GM18907 (cell line): ENCODE data around the gene MLKL.

Source experiments
- ATAC-seq: cut with Tn5 transposase; IDR thresholded peaks from one replicate; pipeline ENCODE4 v1.9.1; 2021; ENCODE audit warnings: mild to moderate bottlenecking, moderate library complexity; ENCODE audit not compliant: unreplicated experiment

The MLKL gene

DNA sequence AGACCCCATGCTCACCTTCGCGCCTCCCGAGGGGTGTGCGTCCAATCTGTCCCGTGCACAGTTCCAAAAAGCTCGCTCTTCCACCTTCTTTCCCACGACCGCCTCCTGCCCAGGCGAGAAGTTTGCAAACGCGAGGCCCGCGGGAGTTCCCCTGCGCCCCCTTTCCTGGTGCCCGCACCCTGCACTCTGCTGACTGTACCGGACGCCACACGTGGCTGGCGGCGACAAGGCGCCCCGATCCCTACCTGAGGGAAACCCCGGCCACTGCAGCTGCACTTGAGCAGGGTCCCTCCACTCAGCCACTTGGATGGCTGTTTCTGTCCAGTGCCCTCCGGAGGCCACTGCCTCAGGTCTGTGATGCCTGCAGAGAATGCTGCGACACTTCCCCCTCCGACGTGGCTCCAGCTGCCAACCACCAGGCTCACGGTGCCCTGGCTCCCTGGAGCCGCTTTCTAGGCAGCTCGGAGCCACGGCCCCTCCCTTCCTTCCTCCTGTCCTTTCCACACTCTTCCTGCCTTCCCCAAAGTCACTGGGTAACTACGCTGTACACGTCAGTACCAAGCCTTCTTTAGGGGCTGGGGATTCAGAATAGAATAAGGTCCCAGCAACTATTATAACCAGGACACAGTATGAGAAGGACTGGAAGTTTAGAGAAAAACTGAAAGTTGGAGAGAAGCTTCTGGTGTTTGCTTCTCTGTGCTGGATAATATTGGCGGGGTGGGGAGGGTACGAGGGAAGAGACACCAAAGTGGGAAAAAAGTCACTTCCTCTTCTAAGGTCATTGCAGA lies at the start of gene MLKL:
MLKL (minus strand) TSS at position 425 of the 788 bp plus-strand sequence. CDS start 5,105 bp downstream, outside the sequence.
- ATAC-seq = peak; percentile 63

DNA sequence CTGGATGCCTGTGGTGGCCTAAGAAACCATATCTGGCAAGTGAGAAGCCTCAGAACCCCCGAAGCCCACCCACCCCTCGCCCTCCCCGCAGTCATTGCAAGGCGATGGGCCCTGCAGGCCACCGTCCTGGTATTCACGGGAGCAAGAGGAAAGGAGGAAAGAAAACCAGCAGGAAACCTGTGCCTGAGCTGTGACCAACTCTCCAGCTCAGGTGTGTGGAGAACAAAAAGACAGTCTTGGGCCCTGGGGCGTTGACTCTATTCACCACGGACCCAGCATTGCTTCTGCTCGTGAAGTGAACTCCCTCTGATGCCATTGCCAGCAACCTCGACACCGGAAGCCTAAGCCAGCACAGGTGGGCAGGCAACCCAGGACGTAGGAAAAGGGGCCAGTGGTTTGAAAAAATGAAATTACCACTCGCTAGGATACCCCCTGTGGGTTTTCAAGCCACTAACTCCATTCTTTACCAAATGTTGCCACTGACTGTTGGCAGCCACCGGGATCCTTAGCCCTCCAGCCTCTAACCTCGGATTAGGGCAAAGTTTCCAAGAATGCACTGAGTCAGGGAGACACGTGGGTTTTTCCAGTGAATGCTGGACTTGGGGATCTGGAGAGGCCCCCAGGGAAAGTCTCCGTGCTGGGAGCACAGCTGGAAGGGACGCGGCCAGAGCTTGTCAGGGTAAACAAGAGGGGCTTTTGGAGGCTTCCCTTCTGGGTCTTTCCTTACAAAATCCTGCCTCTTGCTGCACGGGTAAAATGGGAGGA lies 48.8 kb upstream of the MLKL start:
- no peak for ATAC-seq

DNA sequence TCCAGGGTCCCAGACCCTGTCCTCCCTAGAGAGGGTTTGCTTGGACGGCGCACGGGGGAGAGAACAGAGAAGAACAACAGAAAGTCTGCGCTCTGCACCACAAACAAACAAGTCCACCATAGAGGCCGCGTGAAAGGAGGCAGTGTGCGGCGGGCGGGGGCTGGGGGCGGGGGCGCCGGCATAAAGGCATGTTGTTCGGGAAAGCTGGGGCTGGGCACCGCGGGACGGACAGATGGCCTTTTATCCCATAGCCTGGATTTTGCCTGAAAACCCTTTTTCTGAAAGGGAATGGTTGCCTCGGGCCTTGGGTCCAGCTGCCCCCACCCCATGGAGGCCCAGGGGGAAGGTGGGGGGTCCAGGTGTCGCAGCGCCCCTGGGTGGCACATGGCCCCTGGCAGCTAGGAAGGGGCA lies 48.0 kb upstream of the MLKL start:
- no peak for ATAC-seq

DNA sequence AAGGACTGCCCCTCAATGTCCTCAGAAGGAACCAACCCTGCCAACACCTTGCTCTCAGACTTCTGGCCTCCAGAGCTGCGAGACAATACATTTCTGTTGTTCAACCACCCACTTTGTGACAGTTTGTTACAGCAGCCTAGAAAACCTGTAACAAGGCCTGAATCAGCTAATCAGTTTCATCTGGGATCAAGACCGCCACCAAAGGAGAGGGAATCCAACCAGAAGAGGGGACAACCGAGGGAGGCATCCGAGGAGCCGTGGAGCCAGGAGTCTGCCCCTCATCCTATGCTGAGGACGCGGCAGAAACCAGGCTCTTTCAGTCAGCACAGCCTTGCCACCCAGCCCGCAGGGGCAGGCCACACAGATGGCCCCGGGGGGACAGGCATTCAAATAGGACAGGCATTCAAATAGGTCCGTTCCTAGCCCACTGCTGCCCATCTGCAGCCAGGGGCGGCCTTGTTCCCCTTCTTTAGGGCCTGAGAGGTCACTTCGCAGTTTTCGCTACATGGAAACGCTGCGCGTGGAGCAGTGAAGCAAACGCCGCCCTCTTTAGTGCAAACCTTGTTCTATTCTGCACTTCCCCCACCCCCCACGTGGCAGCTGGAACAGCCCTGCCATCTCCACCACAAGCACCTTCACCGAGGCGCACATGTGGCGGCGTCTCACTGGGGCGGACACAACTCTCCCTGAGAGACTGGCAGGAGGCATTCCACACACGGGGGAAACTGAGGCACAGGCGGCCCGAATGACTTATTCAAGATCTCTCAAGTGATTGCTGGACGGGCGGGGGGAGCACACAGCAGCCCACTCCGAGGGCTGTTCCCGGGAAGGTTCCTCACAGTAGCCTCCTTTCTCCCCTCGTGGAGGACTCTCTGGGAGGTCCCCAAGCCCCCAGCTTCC lies 47.3 kb upstream of the MLKL start:
- no peak for ATAC-seq

DNA sequence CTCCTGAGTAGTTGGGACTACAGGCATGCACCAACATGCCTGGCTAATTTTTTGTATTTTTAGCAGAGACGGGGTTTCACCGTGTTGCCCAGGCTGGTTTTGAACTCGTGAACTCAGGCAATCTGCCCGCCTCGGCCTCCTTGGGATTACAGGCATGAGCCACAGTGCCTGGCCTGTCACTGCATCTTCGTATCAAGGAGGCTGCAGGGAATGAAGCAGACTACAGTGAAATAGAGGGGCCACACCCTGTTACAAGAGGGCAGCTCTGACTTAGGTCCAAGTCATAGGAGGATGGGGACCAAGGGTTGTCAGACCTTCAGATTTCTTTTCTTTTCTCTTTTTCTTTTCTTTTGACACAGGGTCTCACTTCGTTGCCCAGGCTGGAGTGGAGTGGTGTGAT lies 45.3 kb upstream of the MLKL start:
- ATAC-seq = no peak

DNA sequence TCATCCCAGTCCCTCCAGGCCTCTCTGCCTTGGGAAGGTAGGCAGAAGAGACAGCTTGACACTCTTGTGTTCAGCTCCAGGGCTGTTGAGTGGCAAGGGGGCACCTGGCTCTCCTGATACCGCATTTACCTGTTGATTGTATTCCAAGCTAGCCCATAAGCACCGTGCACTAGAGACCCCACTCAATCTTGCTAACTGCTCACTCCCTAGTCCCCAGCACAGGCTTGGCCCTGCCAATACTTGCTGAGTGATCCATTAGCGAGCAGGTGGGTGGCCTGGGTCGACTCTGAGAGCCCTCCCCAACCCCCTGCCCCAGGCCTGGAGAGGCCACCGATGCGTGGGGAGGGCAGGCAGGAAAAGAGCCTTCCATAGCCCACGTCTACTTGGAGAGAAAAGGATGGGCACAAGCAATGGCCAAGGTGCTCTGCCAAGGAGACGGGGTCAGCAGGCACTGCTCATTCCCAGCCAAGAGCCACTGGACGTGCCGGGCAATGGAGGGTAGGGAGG lies 44.5 kb upstream of the MLKL start:
- no peak for ATAC-seq

GRCh38 chr16:74744566-74744965 lies 43.9 kb upstream of the MLKL start:
- ATAC-seq = no peak

DNA sequence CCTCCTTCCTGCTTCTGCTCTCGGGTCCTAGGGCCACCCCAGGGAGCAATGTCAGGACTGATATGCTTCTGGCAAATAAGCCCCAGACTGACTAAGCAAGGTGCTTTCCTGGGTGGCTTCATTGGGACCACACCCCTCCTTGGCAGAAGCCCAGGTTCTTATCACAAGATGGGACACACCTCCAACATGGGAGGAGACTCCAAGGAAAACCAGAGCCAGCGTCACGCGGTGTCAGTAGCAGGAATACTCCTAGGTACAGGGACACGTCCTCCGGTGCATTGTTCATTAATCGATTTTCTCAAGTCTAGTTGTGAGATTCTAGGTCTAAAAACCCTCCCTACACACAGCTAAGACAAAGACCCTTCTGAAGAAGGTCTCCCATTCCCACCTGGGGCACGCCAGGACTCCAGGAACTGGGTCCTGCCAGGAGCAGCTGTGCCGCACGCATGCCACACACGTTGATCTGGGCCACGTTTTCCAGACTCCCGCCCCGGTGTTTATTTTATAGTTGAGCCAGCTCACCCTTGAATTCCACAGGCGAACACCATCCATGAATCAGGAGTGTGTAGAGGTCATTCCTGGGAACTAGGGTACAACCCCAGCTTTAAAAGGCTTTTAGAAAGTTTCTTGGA lies 43.1 kb upstream of the MLKL start:
- ATAC-seq = no peak

GRCh38 chr16:74743045-74743667 lies 42.5 kb upstream of the MLKL start:
- ATAC-seq = no peak

DNA sequence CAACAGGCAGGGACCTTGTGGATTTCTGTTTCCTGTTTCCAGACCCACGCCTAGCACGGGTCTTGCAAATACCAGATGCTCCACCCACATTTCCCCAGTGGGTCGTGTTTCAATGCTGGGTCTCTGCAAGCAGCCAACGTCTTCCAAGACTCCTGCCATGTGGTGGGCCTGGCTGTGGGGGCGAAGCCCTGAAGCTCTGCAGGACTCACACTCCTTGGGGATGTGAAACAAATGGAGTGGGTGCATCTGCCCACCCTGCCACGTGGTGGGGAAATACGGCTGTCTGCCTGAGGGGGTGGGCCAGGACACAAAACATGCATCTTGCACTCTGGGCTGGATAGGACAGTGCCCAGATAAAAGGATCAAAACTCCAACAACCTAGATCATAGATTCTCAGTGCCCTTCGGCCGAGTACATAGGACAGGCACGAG lies 41.4 kb upstream of the MLKL start:
- no peak for ATAC-seq

DNA sequence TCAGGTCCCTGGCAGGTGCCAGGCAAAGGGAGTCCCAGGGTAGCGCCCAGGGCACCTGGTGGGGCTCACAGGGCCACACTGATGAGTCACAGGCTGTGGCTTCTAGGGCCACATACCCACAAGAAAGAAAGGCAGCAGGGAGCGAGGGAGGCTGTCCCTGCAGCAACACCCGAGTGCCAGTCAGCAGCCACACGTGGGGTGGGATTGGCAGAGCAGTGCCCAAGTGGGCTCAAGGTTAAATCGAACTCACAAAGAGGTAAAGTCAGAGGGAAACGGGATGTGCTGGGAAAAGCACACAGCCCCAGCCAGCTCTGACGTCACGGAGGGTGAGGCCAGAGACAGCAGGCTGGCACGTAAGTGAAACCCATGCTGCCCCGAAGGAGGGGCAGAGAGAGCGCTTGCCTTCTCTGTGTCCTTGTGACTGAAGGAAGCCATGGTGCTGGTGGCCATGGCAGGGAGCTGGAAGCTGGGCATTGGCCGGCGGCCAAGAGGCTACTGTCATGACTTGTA lies 40.2 kb upstream of the MLKL start:
- no peak for ATAC-seq

DNA sequence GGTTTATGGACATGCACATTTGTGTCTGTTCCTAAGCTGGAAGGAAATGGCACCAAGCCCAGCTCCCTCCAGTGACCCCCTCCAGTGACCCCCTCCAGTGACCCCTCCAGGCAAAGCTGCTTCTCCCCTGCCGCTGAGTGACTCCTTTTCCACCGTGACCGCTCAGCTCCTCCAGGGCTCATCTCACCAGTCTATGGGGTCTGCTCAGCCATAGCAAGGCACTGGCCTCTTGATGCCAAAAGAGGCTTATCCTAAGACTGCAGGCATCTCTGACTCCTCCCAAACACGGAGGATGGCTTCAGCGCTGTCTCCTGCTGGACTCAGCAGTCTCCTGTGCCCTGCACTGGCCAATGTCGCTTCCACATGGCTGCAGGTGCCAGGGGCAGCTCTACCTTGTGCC lies 38.6 kb upstream of the MLKL start:
- no peak for ATAC-seq

DNA sequence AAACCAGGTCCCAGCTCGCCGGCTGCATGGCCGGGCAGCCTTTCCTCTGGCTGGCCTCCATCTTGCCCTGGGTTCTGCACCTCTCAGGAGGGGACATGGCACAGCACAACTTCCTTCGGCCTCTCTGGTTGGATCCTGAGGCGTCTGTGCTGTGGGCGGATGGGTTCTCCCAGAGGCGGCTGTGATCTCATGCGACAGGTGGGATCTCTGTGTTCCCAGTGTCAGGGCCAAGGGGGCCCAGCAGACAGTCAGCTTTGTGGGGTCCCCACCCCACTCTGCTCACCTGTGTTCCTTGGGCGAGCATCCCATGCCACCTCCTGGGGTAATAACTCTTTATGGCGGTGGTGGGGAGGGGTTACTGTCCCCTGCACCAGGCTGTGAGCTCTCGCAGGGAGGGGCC lies 38.2 kb upstream of the MLKL start:
- no peak for ATAC-seq

DNA sequence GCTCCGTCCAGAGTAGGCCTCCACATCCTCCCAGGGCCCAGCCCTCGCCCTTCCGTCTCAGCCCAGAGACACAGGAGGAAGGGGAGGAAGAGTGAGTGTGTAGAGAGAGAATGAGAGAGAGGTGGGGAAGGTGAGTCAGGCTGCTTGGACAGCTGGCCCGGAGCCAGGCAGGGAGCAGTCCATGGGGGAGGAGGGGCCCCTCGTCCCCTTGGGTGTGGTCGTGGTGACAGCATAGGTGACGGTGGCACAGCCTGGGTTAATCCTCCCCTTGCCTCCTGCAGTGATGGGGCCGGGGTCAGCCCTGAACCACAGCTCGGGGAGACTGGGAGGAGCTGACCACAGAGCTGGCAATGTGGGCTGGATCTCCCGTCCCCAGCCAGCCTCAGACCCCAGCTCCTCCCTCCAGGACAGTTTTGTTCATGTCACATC lies 37.5 kb upstream of the MLKL start:
- no peak for ATAC-seq

DNA sequence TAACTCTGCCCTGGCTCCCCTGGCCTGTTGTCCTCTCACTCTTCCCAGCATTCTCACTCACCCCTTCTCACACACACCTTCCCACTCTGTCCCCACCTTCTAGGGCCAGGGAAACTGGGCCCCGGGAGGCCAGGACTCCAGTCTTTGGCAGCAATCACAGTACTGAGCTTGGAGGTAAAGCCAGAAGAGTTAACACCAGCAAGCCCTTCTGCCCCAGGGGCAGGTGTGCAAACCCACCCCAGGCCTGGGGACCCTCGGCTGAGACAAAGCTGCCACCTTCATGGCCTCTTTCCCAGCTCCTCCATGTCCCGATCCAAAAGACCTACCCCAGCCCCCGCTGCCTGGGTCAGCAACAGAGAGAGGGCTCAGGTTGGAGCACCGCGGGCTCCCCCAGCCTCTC lies 36.9 kb upstream of the MLKL start:
- no peak for ATAC-seq

DNA sequence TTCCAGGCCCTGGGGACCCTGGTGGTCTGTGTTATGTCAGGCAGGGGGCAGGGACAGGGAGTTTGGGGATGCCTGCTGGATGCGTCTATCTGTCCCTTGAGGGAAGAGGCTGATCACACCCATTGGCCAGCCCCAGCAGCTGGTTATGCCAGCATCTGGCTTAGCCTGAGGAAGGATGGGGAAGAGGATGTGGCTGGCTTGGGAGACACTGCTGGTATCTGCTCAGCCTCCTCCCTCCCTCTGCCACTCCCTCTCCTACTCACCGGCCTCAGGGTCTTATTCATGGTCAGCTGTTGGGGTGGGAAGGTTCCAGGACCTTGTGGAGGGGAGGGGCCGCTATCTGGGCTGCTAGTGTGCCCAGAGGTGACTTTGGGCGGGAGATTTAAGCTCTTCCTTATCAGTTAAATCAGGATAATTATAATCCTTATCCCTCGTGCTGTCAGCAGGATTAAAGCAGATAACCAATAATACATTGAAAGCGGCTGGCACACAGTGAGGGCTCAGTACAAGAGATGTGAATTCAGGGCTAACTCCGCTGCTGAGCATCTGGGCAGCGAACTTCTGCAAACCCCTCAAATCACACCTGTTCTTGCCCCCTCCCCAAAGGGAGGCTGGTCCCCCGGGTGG lies 36.0 kb upstream of the MLKL start:
- no peak for ATAC-seq

DNA sequence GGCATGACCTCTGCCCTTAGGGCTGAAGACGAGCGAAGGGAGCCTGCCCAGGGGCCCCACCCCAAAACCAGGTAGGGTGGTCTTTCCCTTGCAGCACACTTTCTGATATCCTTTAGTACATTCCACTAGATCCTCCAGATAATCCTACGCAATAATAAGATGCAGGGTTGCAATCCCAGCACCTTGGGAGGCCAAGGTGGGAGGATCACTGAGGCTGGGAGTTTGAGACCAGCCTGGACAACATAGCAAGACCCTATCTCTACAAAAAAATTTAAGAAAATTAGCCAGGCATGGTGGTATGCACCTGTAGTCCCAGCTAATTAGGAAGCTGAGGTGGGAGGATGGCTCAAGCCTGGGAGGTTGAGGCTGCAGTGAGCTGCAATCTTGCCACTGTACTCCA lies 34.9 kb upstream of the MLKL start:
- no peak for ATAC-seq

DNA sequence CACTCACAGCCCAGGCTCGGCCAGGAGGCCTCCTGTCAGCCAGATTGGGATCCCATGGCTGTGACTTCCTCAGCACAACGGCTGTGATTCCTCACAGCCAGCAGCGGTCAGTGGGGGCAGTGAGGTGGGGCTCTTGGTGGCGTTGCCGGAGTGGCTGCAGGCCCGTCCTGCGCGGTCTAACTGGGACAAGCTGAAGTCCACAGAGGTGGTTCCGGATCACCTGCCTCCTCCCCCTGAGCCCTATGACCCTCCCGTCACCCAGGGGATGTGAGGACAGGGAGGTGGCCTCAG lies 34.4 kb upstream of the MLKL start:
- no peak for ATAC-seq

DNA sequence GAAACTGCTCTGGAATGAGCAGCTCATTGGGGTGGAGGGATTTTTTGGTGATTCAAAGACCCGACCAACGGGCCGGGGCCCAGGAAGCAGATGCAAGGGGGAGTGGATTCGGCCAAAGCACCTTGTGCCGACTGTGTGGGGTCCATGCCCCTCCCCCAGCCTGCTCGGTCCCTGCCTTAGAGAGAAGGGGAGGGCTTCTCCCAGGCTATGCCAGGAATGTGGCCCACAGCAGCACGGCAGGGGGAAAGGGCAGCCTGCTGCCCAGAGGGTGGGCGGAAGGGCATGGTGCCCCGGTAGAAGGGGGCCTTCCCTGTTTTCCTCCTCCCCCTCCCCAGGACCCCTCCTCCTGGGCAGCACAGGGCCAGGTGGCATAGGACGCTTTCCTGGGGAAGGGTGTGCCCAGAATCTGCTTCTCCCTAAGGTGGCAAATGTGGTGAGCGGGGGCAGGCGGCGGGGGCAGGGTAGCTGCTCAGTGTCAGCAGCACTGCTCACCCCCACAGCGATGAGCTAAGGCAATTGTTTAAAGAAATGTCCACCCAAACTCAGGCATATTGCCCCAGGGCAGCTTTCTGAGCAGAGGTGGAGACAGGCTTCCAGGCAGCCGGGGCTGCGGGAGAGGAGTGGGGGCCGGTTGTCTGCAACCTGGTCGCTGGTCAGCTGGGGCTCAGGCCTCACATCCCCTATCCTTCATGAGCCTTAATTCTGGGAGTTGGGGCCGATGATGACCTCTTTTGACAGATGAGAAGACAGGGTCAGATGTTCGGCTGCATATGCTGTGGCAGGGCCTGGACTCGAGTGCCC lies 33.9 kb upstream of the MLKL start:
- ATAC-seq = no peak
